Measurements from ENCODE around the gene HACL1.
A peak's percentile ranks its signal among the peaks of the same experiment; 100 is the strongest.

The HACL1 gene

GRCh38 chr3:15512166-15512565 lies 89.2 kb downstream of the HACL1 start:
- TF ChIP-seq CTCF (IDR thresholded peaks at IDR 0.05; ENCODE audit: low read depth, low read length) = no peak
- no peak overlapping the region for H3K4me3 ChIP-seq (ENCODE audit: low read depth, low read length)

GRCh38 chr3:15511156-15511555 lies 90.2 kb downstream of the HACL1 start:
- in situ Hi-C loops (cut with HindIII; ENCODE audit: low sequenced_read_pairs) = no loop called here
- H3K4me3 ChIP-seq (ENCODE audit: low read depth, low read length) = no peak overlapping the region
- no peak for DNase-seq (ENCODE audit: low read depth, low spot score)
- TF ChIP-seq CTCF (IDR thresholded peaks at IDR 0.05; ENCODE audit: low read depth, low read length) = no peak

More at GRCh38 chr3:15512166-15512565, 89.2 kb downstream of the HACL1 start:
- peak; percentile 22 for DNase-seq (ENCODE audit: low read depth, low spot score)
- in situ Hi-C loops (cut with HindIII; ENCODE audit: low sequenced_read_pairs) = no loop called here

Data from astrocyte of the spinal cord (primary cell).